Esophagus squamous epithelium (tissue), 4 donors: Measurements from ENCODE around the gene CD109.

Experiments
- POLR2A ChIP-seq, 4 donors: fragments of 450-650 bp; IDR thresholded peaks; one replicate each; pipeline ENCODE4 v1.6.1; 2017; ENCODE audit warnings: antibody characterized with exemption in 4 of 4, mild to moderate bottlenecking in 4 of 4, moderate library complexity in 3 of 4
- TF ChIP-seq, protein P1 (sequence below), 6 experiments: fragments of 450-650 bp in 4 of 6; fragments of 200-600 bp in 2 of 6; sonication (generic) in 2 of 6; IDR thresholded peaks; one replicate each; pipeline ENCODE4 v1.5.1; 2016 to 2019; ENCODE audit warnings: antibody characterized with exemption in 6 of 6, mild to moderate bottlenecking in 4 of 6, moderate library complexity in 4 of 6

DNA sequence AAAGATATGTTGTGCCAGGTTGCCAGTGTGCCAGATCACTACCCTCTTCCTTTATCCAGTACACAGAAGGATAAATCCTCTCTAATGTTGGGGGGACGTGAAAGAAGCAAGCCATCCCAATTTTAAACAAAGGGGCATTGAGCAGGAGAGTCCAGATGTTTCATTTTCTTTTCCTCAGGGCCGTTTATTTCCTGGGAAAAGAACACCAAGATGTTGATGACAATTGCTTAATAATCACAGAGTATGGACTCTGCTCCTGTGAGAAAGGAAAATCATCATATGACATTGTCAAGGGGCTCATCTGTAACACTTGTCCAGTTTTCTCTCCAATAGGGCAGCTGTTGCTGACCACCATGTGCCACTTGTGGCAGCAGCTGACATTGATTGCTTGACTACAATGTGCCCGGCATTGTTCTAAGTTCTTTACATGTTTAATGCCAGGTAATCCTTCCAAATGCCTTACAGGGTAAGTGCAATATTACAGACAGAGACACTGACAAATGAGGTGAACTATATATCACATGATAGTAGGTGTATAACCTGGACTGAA lies 161.4 kb downstream of the CD109 start:
- TF ChIP-seq, protein P1, sequence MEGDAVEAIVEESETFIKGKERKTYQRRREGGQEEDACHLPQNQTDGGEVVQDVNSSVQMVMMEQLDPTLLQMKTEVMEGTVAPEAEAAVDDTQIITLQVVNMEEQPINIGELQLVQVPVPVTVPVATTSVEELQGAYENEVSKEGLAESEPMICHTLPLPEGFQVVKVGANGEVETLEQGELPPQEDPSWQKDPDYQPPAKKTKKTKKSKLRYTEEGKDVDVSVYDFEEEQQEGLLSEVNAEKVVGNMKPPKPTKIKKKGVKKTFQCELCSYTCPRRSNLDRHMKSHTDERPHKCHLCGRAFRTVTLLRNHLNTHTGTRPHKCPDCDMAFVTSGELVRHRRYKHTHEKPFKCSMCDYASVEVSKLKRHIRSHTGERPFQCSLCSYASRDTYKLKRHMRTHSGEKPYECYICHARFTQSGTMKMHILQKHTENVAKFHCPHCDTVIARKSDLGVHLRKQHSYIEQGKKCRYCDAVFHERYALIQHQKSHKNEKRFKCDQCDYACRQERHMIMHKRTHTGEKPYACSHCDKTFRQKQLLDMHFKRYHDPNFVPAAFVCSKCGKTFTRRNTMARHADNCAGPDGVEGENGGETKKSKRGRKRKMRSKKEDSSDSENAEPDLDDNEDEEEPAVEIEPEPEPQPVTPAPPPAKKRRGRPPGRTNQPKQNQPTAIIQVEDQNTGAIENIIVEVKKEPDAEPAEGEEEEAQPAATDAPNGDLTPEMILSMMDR (IDR thresholded peaks at IDR 0.05): no peak
- no peak for TF ChIP-seq POLR2A (IDR thresholded peaks at IDR 0.05)
